IMR-90 (cell line): ENCODE results near the gene EFNA5. TPM values are rescaled to one million over a fixed set of nuclear protein-coding genes. Genes with fewer than 3 reads are reported as not detected.

ENCODE experiments used
- ATAC-seq: fragments of 200-7000 bp; cut with Tn5 transposase; 2 replicates; pipeline ENCODE4 v1.9.1; 2020; ENCODE audit warnings: low read depth, mild to moderate bottlenecking, moderate library complexity
- BruUV-seq: library from RNA; stranded (reverse); fragments of 400-500 nt; replicated peaks from 2 replicates; lab custom pipeline; 2021; lab: Mats Ljungman, UMichigan
- CTCF ChIA-PET: fragments of 300-600 bp; formaldehyde crosslinking; extraction: SDS; loops from one replicate; lab custom pipeline; 2021; ENCODE audit warnings: antibody characterized with exemption; lab: Yijun Ruan, JAX
- POLR2A ChIA-PET: fragments of 300-600 bp; sonication (Branson Sonifier 250); formaldehyde crosslinking; loops from one replicate; lab custom pipeline; 2022; ENCODE audit warnings: antibody characterized with exemption; ENCODE audit not compliant: unreplicated experiment; lab: Charles Lee
- DNase-seq: peaks from one replicate; pipeline ENCODE4 v3.0.0; 2013
- H2AFZ ChIP-seq: replicated peaks from 2 replicates; pipeline ENCODE3; 2013; ENCODE audit warnings: low read length, mild to moderate bottlenecking; ENCODE audit not compliant: poor library complexity
- H2AK5ac ChIP-seq: 2 replicates; pipeline ENCODE4 v1.6.1; 2013; ENCODE audit warnings: low read depth, low read length, inconsistent platforms
- H2AK9ac ChIP-seq: replicated peaks from 2 replicates; pipeline ENCODE3; 2013; ENCODE audit warnings: mild to moderate bottlenecking, low read depth, low read length, moderate library complexity; ENCODE audit not compliant: poor library complexity
- H2BK120ac ChIP-seq: 2 replicates; pipeline ENCODE4 v1.6.1; 2013; ENCODE audit warnings: low read depth, low read length, inconsistent platforms
- H2BK15ac ChIP-seq: 3 replicates; pipeline ENCODE4 v1.6.1; 2013; ENCODE audit warnings: low read depth, low read length, inconsistent platforms
- H2BK20ac ChIP-seq: 2 replicates; pipeline ENCODE4 v1.6.1; 2013; ENCODE audit warnings: low read depth, mild to moderate bottlenecking, inconsistent platforms, low read length, moderate library complexity
- H2BK5ac ChIP-seq: 2 replicates; pipeline ENCODE4 v1.6.1; 2013; ENCODE audit warnings: mild to moderate bottlenecking, low read depth, low read length, inconsistent platforms; ENCODE audit not compliant: poor library complexity, severe bottlenecking
- H3K14ac ChIP-seq: replicated peaks from 2 replicates; pipeline ENCODE4 v1.6.1; 2013; ENCODE audit warnings: low read depth, low read length, inconsistent platforms
- H3K18ac ChIP-seq: 2 replicates; pipeline ENCODE4 v1.6.1; 2013; ENCODE audit warnings: low read depth, low read length, control low read depth
- H3K23ac ChIP-seq: 2 replicates; pipeline ENCODE4 v1.6.1; 2013; ENCODE audit warnings: low read depth, low read length, inconsistent platforms
- H3K27ac ChIP-seq: 2 replicates; pipeline ENCODE4 v1.5.1; 2013; ENCODE audit warnings: mild to moderate bottlenecking, control low read depth, low read length; ENCODE audit not compliant: insufficient read depth
- H3K27me3 ChIP-seq: 2 replicates; pipeline ENCODE4 v1.6.1; 2013; ENCODE audit warnings: low read length; ENCODE audit not compliant: control insufficient read depth, insufficient read depth
- H3K36me3 ChIP-seq: 2 replicates; pipeline ENCODE4 v1.6.1; 2013; ENCODE audit warnings: low read length, mixed read lengths; ENCODE audit not compliant: control insufficient read depth, insufficient read depth
- H3K4ac ChIP-seq: 2 replicates; pipeline ENCODE4 v1.6.1; 2013; ENCODE audit warnings: low read depth, low read length, inconsistent platforms
- H3K4me1 ChIP-seq: 2 replicates; pipeline ENCODE4 v1.6.1; 2013; ENCODE audit warnings: low read length, mixed read lengths; ENCODE audit not compliant: control insufficient read depth, insufficient read depth
- H3K4me2 ChIP-seq: 2 replicates; pipeline ENCODE4 v1.6.1; 2013; ENCODE audit warnings: low read depth, mild to moderate bottlenecking, control low read depth, low read length, moderate library complexity
- H3K4me3 ChIP-seq: 2 replicates; pipeline ENCODE4 v1.5.1; 2013; ENCODE audit warnings: low read depth, mild to moderate bottlenecking, control low read depth, low read length, moderate library complexity; ENCODE audit not compliant: insufficient read depth
- H3K56ac ChIP-seq: 2 replicates; pipeline ENCODE4 v1.6.1; 2013; ENCODE audit warnings: low read length, inconsistent platforms; ENCODE audit not compliant: insufficient read depth; ENCODE audit errors: extremely low read depth
- H3K79me1 ChIP-seq, 2 experiments: 2 replicates each; pipeline ENCODE4 v1.6.1; 2013; ENCODE audit warnings: low read length in 2 of 2, inconsistent platforms in 1 of 2, low read depth in 1 of 2
- H3K9ac ChIP-seq: 2 replicates; pipeline ENCODE4 v1.6.1; 2013; ENCODE audit warnings: low read depth, low read length, control low read depth
- H3K9me1 ChIP-seq: 2 replicates; pipeline ENCODE4 v1.6.1; 2013; ENCODE audit warnings: low read length, inconsistent platforms; ENCODE audit not compliant: insufficient read depth
- H3K9me3 ChIP-seq: 2 replicates; pipeline ENCODE4 v1.6.1; 2013; ENCODE audit warnings: low read length; ENCODE audit not compliant: control insufficient read depth, insufficient read depth
- H4K20me1 ChIP-seq: 2 replicates; pipeline ENCODE4 v1.6.1; 2013; ENCODE audit warnings: low read length, inconsistent platforms; ENCODE audit not compliant: insufficient read depth
- H4K5ac ChIP-seq: 2 replicates; pipeline ENCODE4 v1.6.1; 2013; ENCODE audit warnings: mild to moderate bottlenecking, low read depth, low read length, control low read depth
- H4K8ac ChIP-seq, 2 experiments: 2 replicates each; pipeline ENCODE4 v1.6.1; 2013; ENCODE audit warnings: low read depth in 2 of 2, low read length in 2 of 2, control low read depth in 1 of 2, inconsistent platforms in 1 of 2
- H4K91ac ChIP-seq: 2 replicates; pipeline ENCODE4 v1.6.1; 2013; ENCODE audit warnings: low read depth, low read length, inconsistent platforms; ENCODE audit not compliant: insufficient read depth
- CEBPB ChIP-seq: IDR thresholded peaks from 2 replicates; pipeline ENCODE4 v1.6.1; 2012; ENCODE audit warnings: low read depth, low read length, improper control_type of control experiment
- ELK1 ChIP-seq: fragments of 150-350 bp; IDR thresholded peaks from 2 replicates; pipeline ENCODE4 v1.6.1; 2016; ENCODE audit warnings: low read depth, mild to moderate bottlenecking, low read length, moderate library complexity, borderline replicate concordance
- USF2 ChIP-seq: fragments of 150-350 bp; IDR thresholded peaks from 2 replicates; pipeline ENCODE4 v1.6.1; 2017; ENCODE audit warnings: mild to moderate bottlenecking, antibody characterized with exemption, low read length, low read depth
- WGBS, 2 experiments: methylation state at CpG; one replicate each; pipeline versions ENCODE4 v1.1.5 to v1.1.7; 2013; ENCODE audit warnings: missing lambda C conversion rate in 2 of 2; ENCODE audit not compliant: insufficient read length in 1 of 2; ENCODE audit errors: extremely low coverage in 2 of 2; 5-methylcytosine and 5-hydroxymethylcytosine counted together
- dilution Hi-C: fragments of 300-500 bp; cut with HindIII; formaldehyde crosslinking; loops from one replicate; pipeline ENCODE4 v1.14.3; 2018; ENCODE audit warnings: low sequenced_read_pairs; ENCODE audit not compliant: unreplicated experiment
- in situ Hi-C: fragments of 300-500 bp; cut with MboI; formaldehyde crosslinking; loops from 3 replicates; pipeline ENCODE4 v1.14.3; 2019; ENCODE audit warnings: low sequenced_read_pairs, inconsistent platforms, mixed read lengths
- intact Hi-C: fragments of 100-400 bp; cut with micrococcal nuclease; formaldehyde crosslinking; loops from 2 replicates; pipeline ENCODE4 v1.10.0; 2022
- polyA plus RNA-seq, 3 experiments: library from polyadenylated mRNA; depleted of rRNA; stranded (reverse); fragments of >200 nt; gene quantifications; 2 replicates each; pipeline ENCODE4 v1.2.3, GENCODE V29; 2012; ENCODE audit warnings: low replicate concordance in 1 of 3
- total RNA-seq: library from RNA; depleted of rRNA; stranded (reverse); fragments of >200 nt; gene quantifications from 2 replicates; pipeline ENCODE4 v1.2.3, GENCODE V29; 2012

Gene EFNA5
- total and polyA plus RNA-seq, 2 of the 4 experiments (the other 2 are of a cell fraction): 1.5 to 1.6 TPM

- Histone ChIP-seq H4K20me1 (no peaks in the 10 kb centered on the region), H3K27me3 (no peaks in the 10 kb centered on the region), H3K4me3 (no peak overlapping the region), H3K36me3 (no peaks in the 10 kb centered on the region), H2BK120ac (peak overlapping the region; percentile 14; the same call in 1 of the 2 replicates), H4K91ac (no peak overlapping the region), H3K4me2 (no peak overlapping the region), H3K4ac (no peak overlapping the region), H2AFZ (no peak overlapping the region), H4K8ac (no peak overlapping the region), H3K14ac (no peak overlapping the region), H3K9me1 (peaks cover 11% of the 10 kb centered on the region), H2BK5ac (no peak overlapping the region), H4K5ac (no peak overlapping the region), H2BK20ac (peak overlapping the region; percentile 48; the same call in 1 of the 2 replicates), H3K9me3 (no peaks in the 10 kb centered on the region), H2BK15ac (0 out of 3 replicates have a peak overlapping the region, but pooled peaks have one; percentile 26), H2AK5ac (no peak overlapping the region), H3K18ac (no peak overlapping the region), H2AK9ac (no peak overlapping the region), H3K4me1 (peaks cover 11% of the 10 kb centered on the region), H3K56ac (no peak overlapping the region), H3K79me1 (peaks cover 0 to 8% of the 10 kb centered on the region in 2 experiments; a peak in 1 of 4 replicates), H3K9ac (no peak overlapping the region), H3K23ac (no peak overlapping the region), H3K27ac (no peak overlapping the region)
- TF ChIP-seq ELK1 (no peak), CEBPB (no peak), USF2 (no peak)
- no TSS peak for BruUV-seq
- ChIA-PET CTCF (no interaction called here), POLR2A (interaction anchor here (0.6 kb wide), 1 partner anchor 23 kb away, joined by 4 read pairs; no protein-coding TSS in a partner anchor)
- intact Hi-C loops (no loop called here), in situ Hi-C loops (no loop called here), dilution Hi-C loops (no loop called here)
- DNase-seq (no peak), ATAC-seq (no peak)
- no CpG with 5 or more reads among the region's 8 CpGs for WGBS, 2 experiments
Measured at GRCh38 chr5:107464876-107465275, 205.9 kb downstream of the EFNA5 start.
